Keratinocyte (primary cell): Measurements from ENCODE around the gene XPOT. TPM values are rescaled to one million over a fixed set of nuclear protein-coding genes. Genes with fewer than 3 reads are reported as not detected.

Experiments
- DNase-seq: peaks from one replicate; pipeline ENCODE4 v3.0.0-alpha.2; 2011; ENCODE audit warnings: low read depth, missing footprints, low spot score
- FAIRE-seq: peaks from 2 replicates; lab custom pipeline; 2011; peaks lifted over from hg19 to GRCh38; lab: Jason Lieb, UNC
- H2AFZ ChIP-seq: 2 replicates; pipeline ENCODE4 v1.6.0; 2012; ENCODE audit warnings: low read length, control low read depth, inconsistent platforms; ENCODE audit not compliant: control insufficient read depth
- H3K27ac ChIP-seq: 2 replicates; pipeline ENCODE4 v1.5.1; 2011; ENCODE audit warnings: low read length; ENCODE audit not compliant: control insufficient read depth, insufficient read depth
- H3K27me3 ChIP-seq: 3 replicates; pipeline ENCODE4 v1.6.0; 2011; ENCODE audit warnings: low read length; ENCODE audit not compliant: control insufficient read depth, insufficient read depth; ENCODE audit errors: extremely low read depth
- H3K36me3 ChIP-seq, 2 experiments: 2 replicates in 1 of 2; 3 replicates in 1 of 2; pipeline ENCODE4 v1.5.1; 2011; ENCODE audit warnings: low read length in 2 of 2, mild to moderate bottlenecking in 1 of 2; ENCODE audit not compliant: control insufficient read depth in 2 of 2, insufficient read depth in 2 of 2; ENCODE audit errors: extremely low read depth in 1 of 2
- H3K4me1 ChIP-seq: 3 replicates; pipeline ENCODE4 v1.5.1; 2011; ENCODE audit warnings: low read length; ENCODE audit not compliant: control insufficient read depth, insufficient read depth; ENCODE audit errors: extremely low read depth
- H3K4me2 ChIP-seq: 3 replicates; pipeline ENCODE4 v1.6.0; 2011; ENCODE audit warnings: low read depth, low read length; ENCODE audit not compliant: control insufficient read depth, insufficient read depth; ENCODE audit errors: extremely low read depth
- H3K4me3 ChIP-seq, 3 experiments: fragments of 200-600 bp in 1 of 3; sonication (generic) in 1 of 3; 2 replicates in 2 of 3; 3 replicates in 1 of 3; pipeline ENCODE4 v1.5.1; 2011 to 2016; ENCODE audit warnings: low read length in 3 of 3, mild to moderate bottlenecking in 3 of 3, control low read depth in 2 of 3, inconsistent platforms in 1 of 3, low read depth in 1 of 3, mixed read lengths in 1 of 3, mixed run types in 1 of 3, moderate library complexity in 1 of 3; ENCODE audit not compliant: control insufficient read depth in 2 of 3, insufficient read depth in 2 of 3; ENCODE audit errors: extremely low read depth in 1 of 3
- H3K79me2 ChIP-seq: 2 replicates; pipeline ENCODE4 v1.6.0; 2012; ENCODE audit warnings: low read length; ENCODE audit not compliant: control insufficient read depth, insufficient read depth
- H3K9ac ChIP-seq: 3 replicates; pipeline ENCODE4 v1.6.0; 2011; ENCODE audit warnings: low read length; ENCODE audit not compliant: control insufficient read depth, insufficient read depth; ENCODE audit errors: extremely low read depth
- H3K9me1 ChIP-seq: 3 replicates; pipeline ENCODE4 v1.6.0; 2011; ENCODE audit warnings: low read length; ENCODE audit not compliant: control insufficient read depth, insufficient read depth; ENCODE audit errors: extremely low read depth
- H3K9me3 ChIP-seq: 2 replicates; pipeline ENCODE4 v1.5.1; 2012; ENCODE audit warnings: low read depth, low read length; ENCODE audit not compliant: control insufficient read depth
- H4K20me1 ChIP-seq: 3 replicates; pipeline ENCODE4 v1.6.0; 2011; ENCODE audit warnings: low read length; ENCODE audit not compliant: control insufficient read depth, insufficient read depth; ENCODE audit errors: extremely low read depth
- CTCF ChIP-seq, 3 experiments: IDR thresholded peaks in 1 of 3; conservative IDR thresholded peaks in 1 of 3; optimal IDR thresholded peaks in 1 of 3; 2 replicates in 2 of 3; 3 replicates in 1 of 3; pipeline versions ENCODE3 to v1.5.1; 2011; ENCODE audit warnings: low read length in 3 of 3, mild to moderate bottlenecking in 3 of 3, moderate library complexity in 2 of 3, control low read depth in 1 of 3, inconsistent platforms in 1 of 3; ENCODE audit not compliant: insufficient read depth in 2 of 3; ENCODE audit errors: extremely low read depth in 1 of 3
- EZH2 ChIP-seq: IDR thresholded peaks from one replicate; pipeline ENCODE4 v1.6.1; 2012; ENCODE audit warnings: inconsistent platforms, mild to moderate bottlenecking, low read length, moderate library complexity
- dilution Hi-C: fragments of 300-500 bp; cut with MboI; formaldehyde crosslinking; loops from one replicate; pipeline ENCODE4 v1.7.0; 2020; ENCODE audit warnings: low sequenced_read_pairs; ENCODE audit not compliant: extremely low pct_ligation_motif_present
- polyA plus RNA-seq, 5 experiments: library from polyadenylated mRNA; depleted of rRNA in 3 of 5; stranded (reverse) in 3 of 5; stranded (forward) in 1 of 5; unstranded in 1 of 5; fragments of >200 nt; gene quantifications; 1 replicate in 1 of 5; 2 replicates in 3 of 5; 3 replicates in 1 of 5; pipeline versions ENCODE4 v1.2.1 to v1.2.3, GENCODE V29; 2011 to 2012; ENCODE audit warnings: missing spikeins in 2 of 5, low read depth in 1 of 5, low replicate concordance in 1 of 5

XPOT gene
- polyA plus RNA-seq, 1 donor (not counting 4 experiments of a cell fraction or from before 2014, with no cell fraction given): 93.8 TPM

DNA sequence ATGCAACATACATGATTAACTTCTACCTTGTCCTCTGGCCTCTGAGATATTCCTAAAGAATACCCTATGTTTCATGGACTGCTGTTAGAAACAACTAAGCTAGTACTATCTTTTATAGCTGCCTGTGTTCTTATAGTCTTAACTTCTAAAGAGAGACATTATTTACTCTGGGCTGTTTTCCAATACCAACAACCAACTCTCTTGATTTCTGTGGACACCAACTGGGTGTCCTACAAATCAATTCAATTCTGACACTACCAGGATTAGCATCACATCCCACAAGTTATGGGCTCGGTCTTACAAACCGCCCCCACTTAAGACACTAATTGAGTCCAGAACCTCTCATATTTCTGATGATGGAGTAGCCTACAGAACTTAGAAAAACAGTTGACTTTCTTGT lies 8.3 kb downstream of the XPOT start:
- Histone ChIP-seq H4K20me1 (peaks cover 2% of the 10 kb centered on the region), H3K4me2 (no peak overlapping the region), H3K4me3 (no peak overlapping the region), H3K36me3 (peaks cover 23 to 27% of the 10 kb centered on the region in 2 experiments), H2AFZ (no peak overlapping the region), H3K4me1 (no peaks in the 10 kb centered on the region), H3K27me3 (no peaks in the 10 kb centered on the region), H3K27ac (no peak overlapping the region), H3K9me3 (no peaks in the 10 kb centered on the region), H3K9me1 (no peaks in the 10 kb centered on the region), H3K9ac (no peak overlapping the region), H3K79me2 (peaks cover 36% of the 10 kb centered on the region)
- TF ChIP-seq EZH2 (no peak), CTCF (optimal IDR thresholded peaks at IDR 0.05 in 1 of 3, IDR thresholded peaks at IDR 0.05 in 1 of 3, conservative IDR thresholded peaks at IDR 0.05 in 1 of 3; ENCODE audit: extremely low read depth in 1 of 3, insufficient read depth in 2 of 3, low read length in 3 of 3) (no peak)
- DNase-seq (no peak), FAIRE-seq (no peak)
- dilution Hi-C loops: no loop called here

- Histone ChIP-seq H3K9me3 (no peaks in the 10 kb centered on the region), H3K36me3 (peaks cover 27% of the 10 kb centered on the region in 2 experiments), H3K4me1 (no peaks in the 10 kb centered on the region), H3K27ac (no peak overlapping the region), H3K27me3 (no peaks in the 10 kb centered on the region), H3K9ac (no peak overlapping the region), H3K4me2 (no peak overlapping the region), H2AFZ (no peak overlapping the region), H3K79me2 (peaks cover 22% of the 10 kb centered on the region), H4K20me1 (peaks cover 2% of the 10 kb centered on the region), H3K4me3 (no peak overlapping the region), H3K9me1 (no peaks in the 10 kb centered on the region)
- no peak for TF ChIP-seq CTCF (optimal IDR thresholded peaks at IDR 0.05 in 1 of 3, IDR thresholded peaks at IDR 0.05 in 1 of 3, conservative IDR thresholded peaks at IDR 0.05 in 1 of 3; ENCODE audit: extremely low read depth in 1 of 3, insufficient read depth in 2 of 3, low read length in 3 of 3)
- TF ChIP-seq EZH2: no peak
- dilution Hi-C loops: no loop called here
- DNase-seq: no peak
- FAIRE-seq: no peak
These were observed 9.7 kb downstream of the XPOT start for GRCh38 chr12:64413884-64414283.
